VCaP (cell line): ENCODE data around the gene MLLT6.

Experiments used
- H3K27ac ChIP-seq: fragments of 450-650 bp; 2 replicates; pipeline ENCODE4 v1.5.1; 2017
- CTCF ChIP-seq: fragments of 450-650 bp; conservative IDR thresholded peaks from 2 replicates; pipeline ENCODE4 v1.5.1; 2017; ENCODE audit warnings: mild to moderate bottlenecking, moderate library complexity

The MLLT6 gene

GRCh38 chr17:38681096-38681495 is 24.0 kb upstream of the MLLT6 start:
- TF ChIP-seq CTCF: no peak
- H3K27ac ChIP-seq: no peak overlapping the region

GRCh38 chr17:38685491-38685890 is 19.6 kb upstream of the MLLT6 start:
- no peak overlapping the region for H3K27ac ChIP-seq
- TF ChIP-seq CTCF: no peak

GRCh38 chr17:38687286-38687685 is 17.8 kb upstream of the MLLT6 start:
- no peak for TF ChIP-seq CTCF

GRCh38 chr17:38690386-38690785 is 14.7 kb upstream of the MLLT6 start:
- H3K27ac ChIP-seq: no peak overlapping the region
- TF ChIP-seq CTCF: no peak

More at GRCh38 chr17:38687286-38687685, 17.8 kb upstream of the MLLT6 start:
- H3K27ac ChIP-seq: no peak overlapping the region

GRCh38 chr17:38691154-38691553 is 13.9 kb upstream of the MLLT6 start:
- H3K27ac ChIP-seq: no peak overlapping the region
- no peak for TF ChIP-seq CTCF

- TF ChIP-seq CTCF: no peak
- peak overlapping the region; percentile 57 for H3K27ac ChIP-seq
These were observed 11.3 kb upstream of the MLLT6 start for GRCh38 chr17:38693700-38694329.

- H3K27ac ChIP-seq: no peak overlapping the region
- no peak for TF ChIP-seq CTCF
These were observed 7.8 kb upstream of the MLLT6 start for GRCh38 chr17:38697061-38697820.
